Cardiac fibroblast (primary cell): ENCODE measurements around the gene AKAP7.

ENCODE experiments used
- DNase-seq, 2 donors: peaks; one replicate each; pipeline versions ENCODE4 v3.0.0 to v3.0.0-alpha.2; 2010; ENCODE audit warnings: low read depth in 2 of 2
- H3K4me3 ChIP-seq, 2 donors: replicated peaks in 1 of 2; 1 replicate in 1 of 2; 2 replicates in 1 of 2; pipeline ENCODE4 v1.5.1; 2011; ENCODE audit warnings: low read depth in 2 of 2, low read length in 2 of 2, mild to moderate bottlenecking in 2 of 2, moderate library complexity in 1 of 2
- CTCF ChIP-seq: IDR thresholded peaks from one replicate; pipeline ENCODE4 v1.5.1; 2011; ENCODE audit warnings: low read depth, mild to moderate bottlenecking, low read length, inconsistent platforms

The AKAP7 gene

GRCh38 chr6:131223416-131223815 is 88.1 kb downstream of the AKAP7 start:
- no peak for DNase-seq

GRCh38 chr6:131225127-131225526 is 89.9 kb downstream of the AKAP7 start:
- TF ChIP-seq CTCF = no peak
- DNase-seq = no peak
- no peak overlapping the region for H3K4me3 ChIP-seq

More at GRCh38 chr6:131223416-131223815, 88.1 kb downstream of the AKAP7 start:
- TF ChIP-seq CTCF = no peak
- no peak overlapping the region for H3K4me3 ChIP-seq

- H3K4me3 ChIP-seq = no peak overlapping the region
- TF ChIP-seq CTCF = no peak
- no peak for DNase-seq
These were observed 90.7 kb downstream of the AKAP7 start for GRCh38 chr6:131225959-131226358.

- no peak for TF ChIP-seq CTCF
- no peak overlapping the region for H3K4me3 ChIP-seq
- DNase-seq = no peak
These were observed 91.3 kb downstream of the AKAP7 start for GRCh38 chr6:131226459-131227157.

GRCh38 chr6:131227158-131227543 is 91.9 kb downstream of the AKAP7 start:
- DNase-seq = no peak
- no peak for TF ChIP-seq CTCF
- no peak overlapping the region for H3K4me3 ChIP-seq

GRCh38 chr6:131231103-131231502 is 95.8 kb downstream of the AKAP7 start:
- TF ChIP-seq CTCF = no peak
- DNase-seq = peak; percentile 4 to 57
- no peak overlapping the region for H3K4me3 ChIP-seq

GRCh38 chr6:131231891-131232290 is 96.6 kb downstream of the AKAP7 start:
- DNase-seq = no peak
- TF ChIP-seq CTCF = no peak
- H3K4me3 ChIP-seq = no peak overlapping the region
